ENCODE data around the gene DNAJA3. TPM values are rescaled to one million over a fixed set of nuclear protein-coding genes. Genes with fewer than 3 reads are reported as not detected.

Gene DNAJA3
- total and polyA plus RNA-seq, 9 of the 15 experiments (the other 6 are each of a cell fraction or from before 2014, with no cell fraction given): 8.1 to 105 (median 79.0) TPM

- TF ChIP-seq MTA1 (IDR thresholded peaks at IDR 0.05; ENCODE audit: borderline replicate concordance) (no peak), FOXK1 (CRISPR knock-in tag; IDR thresholded peaks at IDR 0.05; ENCODE audit: borderline replicate concordance) (no peak), ESRRB (CRISPR knock-in tag; IDR thresholded peaks at IDR 0.05; ENCODE audit: borderline replicate concordance) (no peak), SMAD2 (IDR thresholded peaks at IDR 0.05; ENCODE audit: low read depth, low read length) (no peak), MAFK (IDR thresholded peaks at IDR 0.05; ENCODE audit: low read length) (no peak), RBM25 (IDR thresholded peaks at IDR 0.05; ENCODE audit: low read depth, low read length, severe bottlenecking) (no peak), SRSF9 (IDR thresholded peaks at IDR 0.05; ENCODE audit: borderline replicate concordance, low read depth, low read length) (no peak), JUN (IDR thresholded peaks at IDR 0.05; ENCODE audit: borderline replicate concordance, low read depth, low read length) (no peak), JUN (CRISPR knock-in tag; IDR thresholded peaks at IDR 0.05; ENCODE audit: borderline replicate concordance) (0 out of 2 replicates have a peak, but pooled peaks have one; percentile 43), CAMTA2 (CRISPR knock-in tag; conservative IDR thresholded peaks at IDR 0.05) (no peak), PYGO2 (tag; IDR thresholded peaks at IDR 0.05) (no peak), CREBBP (IDR thresholded peaks at IDR 0.05; ENCODE audit: low read depth, low read length) (no peak), GTF3C2 (IDR thresholded peaks at IDR 0.05; ENCODE audit: borderline replicate concordance, extremely low read depth, insufficient read length) (no peak), ZNF444 (CRISPR knock-in tag; IDR thresholded peaks at IDR 0.05) (no peak), ZNF507 (tag; conservative IDR thresholded peaks at IDR 0.05) (no peak), CREB3 (tag; conservative IDR thresholded peaks at IDR 0.05; ENCODE audit: low read depth) (no peak), FOXP1 (CRISPR knock-in tag; IDR thresholded peaks at IDR 0.05) (peak; percentile 56; the same call in 1 of the 2 replicates), NR2C1 (IDR thresholded peaks at IDR 0.05) (no peak), NR2C1 (tag; IDR thresholded peaks at IDR 0.05) (peak; percentile 15; the same call in 1 of the 2 replicates), TCF7 (IDR thresholded peaks at IDR 0.05; ENCODE audit: borderline replicate concordance) (no peak), SAFB (IDR thresholded peaks at IDR 0.05; ENCODE audit: borderline replicate concordance, low read depth, low read length) (no peak), SOX6 (IDR thresholded peaks at IDR 0.05) (0 out of 2 replicates have a peak, but pooled peaks have one; percentile 39), CC2D1A (IDR thresholded peaks at IDR 0.05) (peak; percentile 76; the same call in 1 of the 2 replicates)
- TF ChIP-seq, protein P1, sequence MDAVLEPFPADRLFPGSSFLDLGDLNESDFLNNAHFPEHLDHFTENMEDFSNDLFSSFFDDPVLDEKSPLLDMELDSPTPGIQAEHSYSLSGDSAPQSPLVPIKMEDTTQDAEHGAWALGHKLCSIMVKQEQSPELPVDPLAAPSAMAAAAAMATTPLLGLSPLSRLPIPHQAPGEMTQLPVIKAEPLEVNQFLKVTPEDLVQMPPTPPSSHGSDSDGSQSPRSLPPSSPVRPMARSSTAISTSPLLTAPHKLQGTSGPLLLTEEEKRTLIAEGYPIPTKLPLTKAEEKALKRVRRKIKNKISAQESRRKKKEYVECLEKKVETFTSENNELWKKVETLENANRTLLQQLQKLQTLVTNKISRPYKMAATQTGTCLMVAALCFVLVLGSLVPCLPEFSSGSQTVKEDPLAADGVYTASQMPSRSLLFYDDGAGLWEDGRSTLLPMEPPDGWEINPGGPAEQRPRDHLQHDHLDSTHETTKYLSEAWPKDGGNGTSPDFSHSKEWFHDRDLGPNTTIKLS (IDR thresholded peaks at IDR 0.05; ENCODE audit: borderline replicate concordance, low read depth): peak; percentile 53; the same call in 1 of the 2 replicates
Observed at GRCh38 chr16:4402439-4403132, 23.1 kb upstream of the DNAJA3 start (continued).
